Suppressor macrophage (primary cell): Measurements from ENCODE around the gene FSD2.
"Not testable (repeated sequence)": the region's sequence is repeated elsewhere in the genome, so short reads cannot be mapped to it uniquely, and the experiment has no call there.

Source experiments
- DNase-seq, 4 experiments: peaks; one replicate each; pipeline ENCODE4 v3.0.0-alpha.2; 2020 to 2022

The FSD2 gene

DNA sequence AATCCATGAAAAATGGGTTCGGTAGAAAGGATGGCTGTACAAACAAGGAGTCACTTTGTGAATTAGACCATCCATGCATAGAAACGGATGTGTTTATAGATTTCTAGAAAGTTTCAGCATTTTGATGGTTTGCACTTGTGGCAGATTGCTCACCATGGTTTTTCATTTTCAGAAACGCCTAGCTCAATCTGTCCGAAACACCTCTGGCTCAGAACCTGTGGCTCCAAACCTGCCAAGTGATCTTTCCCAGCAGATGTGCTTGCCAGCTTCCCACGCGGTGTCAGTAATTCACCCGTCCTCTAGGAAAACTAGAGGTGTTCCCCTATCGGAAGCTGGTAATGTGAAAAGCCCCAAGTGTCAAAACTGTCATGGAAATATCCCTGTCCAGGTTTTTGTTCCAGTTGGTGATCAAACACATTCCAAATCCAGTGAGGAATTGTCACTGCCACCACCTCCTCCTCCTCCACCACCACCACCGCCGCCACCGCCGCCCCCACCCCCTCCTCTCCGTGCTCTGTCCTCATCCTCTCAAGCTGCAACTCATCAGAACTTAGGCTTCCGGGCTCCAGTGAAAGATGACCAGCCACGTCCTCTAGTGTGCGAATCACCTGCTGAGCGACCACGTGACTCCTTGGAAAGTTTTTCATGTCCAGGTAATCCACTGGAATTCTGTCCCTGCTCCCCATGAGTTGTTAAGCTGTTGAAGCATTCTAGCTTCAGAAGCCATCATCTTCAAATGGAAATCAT lies 24.7 kb upstream of the FSD2 start:
- no peak for DNase-seq

DNA sequence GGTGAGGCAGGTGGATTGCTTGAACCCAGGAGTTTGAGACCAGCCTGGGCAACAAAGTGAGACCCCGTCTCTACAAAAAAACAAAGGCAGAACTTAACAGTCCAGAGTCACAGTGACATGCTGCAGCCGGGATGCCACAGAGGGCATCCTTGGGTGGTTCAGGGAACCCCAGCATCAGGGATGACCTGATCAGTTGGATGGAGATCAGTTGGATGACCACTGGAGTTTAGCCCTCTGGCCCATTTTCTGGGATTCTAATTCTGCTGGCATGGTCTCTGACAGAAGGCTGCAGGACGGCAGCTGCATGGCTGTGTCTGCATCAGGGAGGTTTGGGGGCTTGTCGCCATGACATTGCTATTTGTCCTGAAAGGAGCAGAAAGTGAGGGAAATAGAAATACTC lies 23.4 kb upstream of the FSD2 start:
- DNase-seq, result no peak

DNA sequence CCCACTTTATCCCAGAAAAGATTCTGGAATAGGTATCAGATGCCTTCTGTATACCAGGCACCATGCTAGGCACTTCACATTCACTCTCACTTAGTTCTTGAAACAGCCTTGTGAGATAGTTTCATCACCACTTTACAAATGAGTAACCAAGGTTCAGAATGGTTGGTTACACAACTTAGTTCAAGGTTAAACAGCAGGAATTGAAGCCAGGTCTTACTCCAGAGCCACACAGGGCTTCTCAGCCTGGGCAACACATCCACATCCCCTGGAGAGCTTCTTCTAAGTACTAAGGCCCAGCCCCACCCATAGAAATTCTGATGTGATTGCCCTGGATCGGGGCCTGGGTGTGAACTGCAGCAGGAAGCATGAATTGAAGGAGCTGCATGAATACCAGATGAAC lies 22.2 kb upstream of the FSD2 start:
- DNase-seq, result peak in 1 of 4 experiments; percentile 18

DNA sequence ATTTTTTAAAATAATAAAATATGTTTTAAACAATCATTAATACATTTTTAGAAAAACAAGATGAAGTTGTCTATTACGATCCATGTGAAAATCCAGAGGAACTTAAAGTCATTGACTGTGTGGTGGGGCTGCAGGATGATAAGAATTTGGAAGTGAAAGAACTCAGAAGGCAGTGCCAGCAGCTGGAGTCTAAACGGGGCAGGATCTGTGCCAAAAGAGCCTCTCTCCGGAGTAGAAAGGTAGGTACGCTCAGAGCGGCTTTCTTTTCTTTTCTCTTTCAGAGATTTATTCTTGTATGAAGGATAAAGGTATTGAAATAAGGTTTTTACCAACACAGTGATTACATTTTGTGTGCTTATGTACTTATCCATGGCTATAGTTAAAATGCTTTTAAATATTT lies 17.2 kb upstream of the FSD2 start:
- DNase-seq, result no peak

DNA sequence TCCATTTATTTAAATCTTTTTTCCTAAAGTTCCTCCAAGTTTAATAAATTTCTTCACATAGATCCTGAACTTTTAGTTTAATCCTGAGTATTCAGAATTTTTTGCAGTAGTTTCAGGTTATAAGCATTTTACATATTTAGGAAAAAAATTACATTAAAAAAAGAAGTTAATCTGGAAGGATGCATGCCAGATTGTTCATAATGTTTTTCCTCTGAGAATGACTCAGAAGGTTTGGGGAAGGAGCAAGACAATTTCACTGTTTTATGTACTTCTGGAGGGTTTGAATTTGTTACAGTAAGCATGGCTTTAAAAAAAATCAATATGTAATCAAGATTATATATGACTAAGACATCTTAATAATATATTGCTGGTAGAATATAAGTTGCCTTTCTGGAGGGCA lies 16.0 kb upstream of the FSD2 start:
- not testable (repeated sequence) for DNase-seq

DNA sequence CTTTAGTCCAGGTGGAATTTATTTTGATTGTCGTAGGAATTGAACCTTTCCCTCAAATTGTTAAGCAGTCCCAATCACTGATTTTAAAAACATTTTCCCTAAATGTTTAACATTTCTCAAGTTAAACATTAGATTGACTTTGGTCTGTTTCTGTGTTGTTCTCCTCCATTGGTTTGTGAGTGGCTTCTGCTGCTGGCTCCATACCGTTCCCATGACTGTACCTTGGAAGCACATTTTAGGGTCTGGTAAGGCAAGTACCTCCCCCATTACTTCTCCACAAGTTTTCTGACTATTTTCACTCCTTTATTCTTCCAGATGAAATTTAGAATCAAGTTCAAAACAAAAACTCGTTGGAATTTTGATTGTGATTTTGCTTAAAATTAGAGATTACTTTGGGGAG lies 15.5 kb upstream of the FSD2 start:
- not testable (repeated sequence) for DNase-seq

DNA sequence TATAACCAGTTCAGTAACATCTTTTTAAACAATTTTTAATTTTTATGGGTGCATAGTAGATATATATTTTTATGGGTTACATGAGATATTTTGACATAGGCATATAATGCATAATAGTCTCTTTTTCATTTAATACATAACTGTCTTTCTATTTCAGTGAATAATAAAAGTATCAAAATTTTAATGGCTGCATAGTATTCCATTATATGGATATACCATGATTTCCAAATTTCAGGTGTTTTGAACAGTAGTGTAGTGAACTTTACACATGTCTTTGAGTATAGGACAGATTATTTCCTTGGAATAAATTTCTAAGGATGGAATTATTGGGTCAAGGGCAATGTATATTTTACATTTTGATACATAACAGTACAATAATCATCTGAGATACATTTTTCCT lies 14.3 kb upstream of the FSD2 start:
- no peak for DNase-seq

DNA sequence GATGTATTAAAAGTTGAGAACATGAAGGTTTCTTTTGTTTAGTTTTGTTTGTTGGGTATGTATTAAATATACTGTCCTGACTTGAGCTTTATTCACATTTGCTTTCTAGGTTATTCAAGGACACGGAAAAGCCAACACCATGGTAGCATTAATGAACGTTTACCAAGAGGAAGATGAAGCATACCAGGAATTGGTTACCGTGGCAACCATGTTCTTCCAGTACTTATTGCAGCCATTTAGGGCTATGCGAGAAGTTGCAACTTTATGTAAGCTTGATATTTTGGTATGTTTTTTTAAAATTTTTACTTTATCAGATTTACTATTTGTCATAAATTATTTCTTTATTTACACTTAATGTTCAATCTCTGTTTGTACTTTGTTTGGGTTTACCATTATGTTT lies 7.1 kb upstream of the FSD2 start:
- peak in 1 of 4 experiments; percentile 33 for DNase-seq

DNA sequence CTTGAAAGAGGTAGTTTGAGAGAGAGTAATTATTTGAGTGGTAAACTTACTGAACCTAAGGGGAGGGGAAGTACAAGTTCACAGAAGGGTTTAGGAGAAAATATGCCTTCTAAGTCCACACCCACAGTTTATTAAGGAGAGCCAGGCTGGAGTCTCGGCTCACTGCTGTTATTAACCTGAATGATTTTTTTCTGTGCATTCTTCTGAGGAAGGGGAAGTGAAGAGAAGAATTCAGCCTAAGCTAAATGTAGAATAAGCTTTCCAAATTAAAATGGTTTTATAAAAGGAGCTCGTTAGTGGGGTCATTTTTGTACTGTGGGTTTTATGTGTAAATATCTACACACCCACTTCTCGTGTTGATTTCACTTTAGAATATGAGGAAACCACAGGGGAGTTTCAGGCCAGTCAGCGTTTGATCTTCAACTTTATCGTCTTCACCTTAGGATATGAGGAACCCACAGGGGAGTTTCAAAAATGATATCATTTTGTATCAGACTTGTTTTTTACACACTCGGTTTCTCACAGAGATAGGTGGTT lies 5.1 kb upstream of the FSD2 start:
- peak; percentile 19 to 58 (median 37) for DNase-seq

DNA sequence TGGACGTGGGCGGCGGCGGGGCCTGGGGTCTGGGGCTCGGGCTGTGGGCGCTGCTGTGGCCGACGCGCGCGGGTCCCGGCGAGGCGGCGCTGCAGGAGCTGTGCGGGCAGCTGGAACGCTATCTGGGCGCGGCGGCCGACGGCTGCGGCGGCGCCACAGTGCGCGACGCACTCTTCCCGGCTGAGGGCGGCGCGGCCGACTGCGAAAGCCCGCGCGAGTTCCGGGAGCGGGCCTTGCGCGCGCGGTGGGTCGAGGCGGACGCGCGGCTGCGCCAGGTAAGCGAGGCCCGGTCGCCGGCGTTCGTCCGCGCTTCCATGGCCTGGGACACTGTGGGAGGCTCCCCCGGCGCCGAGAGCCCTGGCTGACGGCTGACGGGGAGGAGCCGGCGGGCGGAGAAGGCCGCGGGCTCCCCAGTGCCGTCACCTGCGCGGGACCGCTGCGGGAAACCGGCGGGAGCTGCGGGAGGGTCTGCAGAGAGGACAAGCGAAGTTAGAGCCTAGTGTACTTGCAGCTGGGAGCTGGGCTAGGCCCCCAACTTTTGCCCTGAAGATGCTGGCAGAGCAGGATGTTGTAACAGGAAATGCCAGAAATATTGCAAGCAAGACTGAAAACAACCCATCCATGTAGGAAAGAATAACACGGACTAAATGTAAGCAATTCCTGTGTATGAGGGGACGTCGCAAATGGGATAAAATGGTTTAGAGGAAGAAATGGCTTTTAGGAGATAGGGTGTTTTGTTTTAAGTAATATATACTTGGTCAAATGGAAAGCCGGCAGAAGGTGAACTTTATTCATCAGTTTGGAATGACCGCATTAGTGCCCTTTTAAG lies 4.4 kb upstream of the FSD2 start:
- peak; percentile 49 to 79 (median 62) for DNase-seq

DNA sequence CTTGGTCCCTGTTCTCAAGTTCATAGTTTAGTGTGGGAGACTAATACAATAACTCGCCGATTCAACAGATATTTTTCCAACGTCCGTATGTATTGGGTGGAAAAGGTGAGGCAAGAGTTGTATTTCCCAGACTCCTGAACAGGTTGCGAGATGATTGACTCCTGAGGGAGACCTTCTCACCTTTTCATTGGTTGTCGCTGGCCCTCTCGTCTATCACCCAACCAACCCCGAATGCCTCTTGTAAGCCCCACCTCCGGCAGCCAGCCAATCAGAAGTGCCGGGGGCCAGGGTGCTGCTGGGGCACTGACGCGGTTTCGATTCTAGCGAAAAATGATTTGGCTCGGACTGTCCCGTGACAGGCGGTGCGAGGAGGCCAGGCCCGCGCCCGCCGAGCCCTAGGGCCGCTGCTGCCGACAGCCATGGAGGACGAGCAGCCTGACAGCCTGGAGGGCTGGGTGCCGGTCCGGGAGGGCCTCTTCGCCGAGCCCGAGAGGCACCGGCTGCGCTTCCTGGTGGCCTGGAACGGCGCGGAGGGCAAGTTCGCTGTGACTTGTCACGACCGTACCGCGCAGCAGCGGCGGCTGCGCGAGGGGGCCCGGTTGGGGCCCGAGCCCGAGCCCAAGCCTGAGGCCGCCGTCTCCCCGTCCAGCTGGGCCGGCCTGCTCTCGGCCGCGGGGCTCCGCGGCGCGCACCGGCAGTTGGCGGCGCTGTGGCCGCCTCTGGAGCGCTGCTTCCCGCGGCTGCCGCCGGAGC lies 3.6 kb upstream of the FSD2 start, which contains the start of gene WHAMM:
Gene WHAMM, plus strand, starts transcription at position 321 of the 753 bp plus-strand sequence. Its CDS starts 99 bp downstream, at position 420.
- DNase-seq, result peak; percentile 98 to 99 (median 98)

DNA sequence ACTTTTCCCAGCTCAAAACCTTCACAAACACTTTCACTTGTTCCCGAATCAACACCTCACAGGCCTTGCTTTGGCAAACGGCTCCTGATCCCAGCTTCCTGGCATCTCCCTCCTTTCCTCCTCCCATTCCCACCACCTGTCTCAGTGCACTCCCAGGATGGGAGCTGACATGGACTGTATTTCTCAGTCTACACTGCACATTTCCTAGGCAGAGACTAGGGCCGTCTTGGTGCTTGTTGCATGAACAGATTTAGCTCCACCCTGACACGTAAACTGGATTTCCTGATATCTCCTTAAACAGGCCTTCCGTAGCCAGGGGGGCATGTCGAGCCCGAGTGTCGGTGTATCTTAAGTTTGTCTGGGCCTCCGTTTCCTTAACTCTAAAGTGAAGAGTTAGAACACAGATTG lies 2.8 kb upstream of the FSD2 start:
- DNase-seq, result no peak

DNA sequence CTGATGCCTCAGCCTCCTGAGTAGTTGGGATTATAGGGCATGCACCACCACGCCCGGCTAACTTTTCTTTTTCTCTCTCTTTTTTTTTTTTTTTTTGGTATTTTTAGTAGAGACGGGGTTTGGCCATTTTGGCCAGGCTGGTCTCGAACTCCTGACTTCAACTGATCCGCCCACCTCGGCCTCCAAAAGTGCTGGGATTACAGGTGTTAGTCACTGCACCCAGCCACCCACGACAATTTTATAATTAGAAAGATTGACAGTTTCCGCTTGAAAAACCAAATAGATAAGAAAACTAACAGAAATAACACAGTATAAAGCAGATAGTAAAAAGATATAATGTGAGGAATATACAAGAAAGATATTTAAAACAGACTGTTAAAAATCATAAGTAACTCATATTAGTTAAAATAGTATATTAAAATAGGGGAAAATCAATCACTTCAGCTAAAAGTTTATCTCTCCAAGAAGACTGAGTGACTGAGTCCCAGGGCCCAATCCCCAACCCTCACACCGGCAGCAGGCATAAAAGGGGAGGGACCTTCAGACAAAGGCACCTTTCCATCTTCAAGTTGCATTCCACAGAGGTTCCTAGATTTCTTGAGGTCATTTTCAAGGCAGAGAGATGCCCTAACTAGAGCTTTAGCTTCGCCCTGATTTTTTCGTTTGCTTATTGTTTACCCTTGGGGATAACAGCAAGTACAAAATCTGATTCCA lies 2.2 kb upstream of the FSD2 start:
- DNase-seq, result no peak

DNA sequence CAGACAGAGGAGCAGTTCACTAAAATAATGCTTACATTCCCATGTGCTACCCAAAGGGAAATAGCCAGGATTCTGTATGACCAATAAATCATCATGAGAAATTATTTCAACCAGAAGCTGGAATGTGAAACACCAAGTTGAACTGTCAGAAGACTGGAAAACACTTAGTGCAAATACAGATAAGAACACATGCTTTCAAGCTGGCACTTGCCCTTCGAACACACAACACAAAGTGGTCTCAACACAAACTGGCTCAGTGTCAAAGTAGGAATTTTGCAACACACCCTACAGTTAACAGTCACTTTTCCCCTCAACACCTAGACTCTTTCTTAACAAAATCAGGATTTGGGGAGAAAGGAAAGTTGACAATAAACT lies 1.3 kb downstream of the FSD2 start:
- no peak for DNase-seq

DNA sequence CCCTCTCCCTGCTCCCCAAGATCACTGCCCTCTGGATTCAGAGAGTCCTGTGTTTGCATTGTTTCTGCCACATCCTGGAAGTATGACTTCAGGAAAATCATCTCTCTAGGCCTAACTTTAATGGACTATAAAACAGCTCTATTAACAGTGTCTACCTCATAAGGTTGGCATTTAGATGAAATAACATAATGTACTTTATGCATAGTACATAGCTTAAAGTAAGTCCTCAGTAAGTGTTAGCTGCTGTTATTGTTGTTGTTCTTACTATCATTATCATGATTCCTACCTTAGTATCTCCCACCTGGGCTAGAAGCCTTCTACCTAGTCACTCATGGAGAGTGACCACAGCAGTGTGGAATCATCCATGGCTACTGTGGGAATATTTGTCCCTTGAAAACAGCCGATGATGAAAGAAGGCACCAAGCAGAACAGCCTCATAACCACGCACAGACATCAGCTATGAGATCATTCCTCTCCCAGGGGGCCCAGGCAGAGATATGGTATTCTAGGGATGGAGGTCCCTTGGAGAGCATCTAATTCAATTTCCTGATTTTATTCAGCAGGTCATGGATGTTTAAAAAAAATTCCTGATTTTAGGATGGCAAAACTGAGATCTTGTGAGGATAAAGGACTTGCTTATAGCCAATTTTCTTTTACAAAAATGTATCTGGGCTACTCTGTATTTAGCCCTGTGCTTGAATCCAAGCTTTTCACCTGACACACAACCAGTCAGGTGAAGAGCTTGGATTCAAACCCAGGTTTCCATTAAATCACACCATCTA lies 1.9 kb downstream of the FSD2 start:
- no peak for DNase-seq

DNA sequence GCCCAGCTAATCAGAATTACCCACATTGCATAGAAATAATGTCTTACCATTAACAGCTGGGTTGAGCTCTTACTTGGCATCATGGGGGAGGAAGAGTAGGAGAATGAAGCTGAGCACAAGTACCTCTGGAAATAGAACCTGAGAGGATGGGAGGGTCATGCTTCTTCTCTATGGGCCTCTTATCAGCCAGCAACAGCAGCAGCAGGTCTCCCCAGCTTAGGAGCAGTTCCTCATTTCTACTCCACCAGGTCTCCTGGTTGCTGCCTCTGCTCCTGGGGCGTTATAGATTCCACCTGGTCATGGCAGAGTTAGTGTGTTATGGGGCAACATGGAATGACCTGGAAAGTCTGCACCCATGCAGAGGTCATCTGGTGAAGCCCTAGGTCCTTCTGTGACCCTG lies 3.4 kb downstream of the FSD2 start:
- DNase-seq, result no peak

DNA sequence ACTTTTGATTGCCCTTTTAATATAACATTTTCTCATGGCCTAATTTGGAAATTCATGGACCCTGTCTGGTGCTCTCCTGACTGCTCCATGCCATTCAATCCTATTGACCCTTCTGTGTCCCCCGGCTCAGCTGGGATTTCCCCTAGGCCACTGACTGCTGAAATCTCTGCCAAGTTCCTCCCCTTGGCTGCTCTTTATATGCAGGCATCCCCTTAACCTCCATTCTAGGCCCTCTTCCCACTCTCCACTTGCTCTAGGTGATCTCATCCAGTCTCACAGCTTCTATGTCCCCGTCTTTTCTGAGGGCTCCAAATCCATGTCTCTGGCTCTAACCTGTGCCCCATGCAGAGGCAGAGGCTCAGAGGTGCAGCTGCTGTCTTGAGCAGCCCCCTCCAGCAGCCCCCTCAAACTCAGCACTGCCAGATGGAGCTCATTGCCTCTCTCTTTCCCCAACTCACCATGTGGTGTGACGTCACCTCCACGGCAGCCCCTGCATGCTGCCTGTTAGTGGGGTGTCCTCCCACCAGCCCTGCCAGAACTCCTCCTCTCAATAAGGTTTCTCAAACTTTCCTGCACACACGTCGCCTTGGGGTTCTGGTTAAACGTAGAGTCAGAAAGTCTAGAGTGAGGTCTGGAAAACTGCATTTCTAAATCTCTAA lies 6.6 kb downstream of the FSD2 start:
- no peak for DNase-seq

DNA sequence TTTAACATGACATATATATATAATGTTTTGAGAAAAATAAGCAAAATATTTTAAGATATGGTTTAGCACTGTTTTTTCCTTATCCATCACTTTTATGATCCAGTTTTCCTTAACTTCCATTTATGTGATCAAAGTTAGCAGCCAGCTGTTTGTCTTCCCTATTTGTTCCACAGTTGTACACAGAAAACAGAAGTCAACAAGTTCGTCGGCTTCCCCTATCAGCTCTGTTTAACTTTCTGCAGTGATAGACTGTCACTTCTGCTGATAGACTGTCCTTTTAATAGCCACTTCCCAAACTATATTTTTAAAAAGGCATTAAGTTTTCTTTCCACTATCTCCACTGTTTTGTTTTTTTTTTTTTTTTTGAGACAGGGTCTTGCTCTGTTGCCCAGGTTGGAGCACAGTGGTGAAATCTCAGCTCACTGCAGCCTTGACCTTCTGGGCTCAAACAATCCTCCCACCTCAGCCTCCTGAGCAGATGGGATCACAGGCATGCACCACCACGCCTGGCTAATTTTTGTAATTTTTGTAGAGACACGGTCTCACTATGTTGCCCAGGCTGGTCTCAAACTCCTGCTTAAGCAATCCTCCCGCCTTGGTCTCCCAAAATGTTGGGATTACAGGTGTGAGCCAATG lies 7.2 kb downstream of the FSD2 start:
- peak; percentile 21 to 59 (median 47) for DNase-seq

DNA sequence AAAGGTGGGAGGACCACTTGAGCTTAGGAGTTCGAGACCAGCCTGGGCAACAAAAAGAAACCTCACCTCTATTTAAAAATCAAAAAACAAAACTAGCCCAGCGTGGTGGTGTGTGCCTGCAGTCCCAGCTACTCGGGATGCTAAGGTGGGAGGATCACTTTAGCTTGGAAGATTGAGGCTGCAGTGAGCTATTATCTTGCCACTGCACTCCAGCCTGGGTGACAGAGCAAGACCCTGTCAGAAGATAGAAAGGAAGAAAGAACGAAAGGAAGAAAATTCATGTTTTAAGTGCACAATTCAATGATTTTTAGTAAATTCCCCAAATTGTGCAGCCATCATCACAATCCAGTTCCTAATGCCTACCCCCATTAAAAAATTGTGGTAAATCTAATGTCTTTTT lies 7.8 kb downstream of the FSD2 start:
- no peak for DNase-seq

DNA sequence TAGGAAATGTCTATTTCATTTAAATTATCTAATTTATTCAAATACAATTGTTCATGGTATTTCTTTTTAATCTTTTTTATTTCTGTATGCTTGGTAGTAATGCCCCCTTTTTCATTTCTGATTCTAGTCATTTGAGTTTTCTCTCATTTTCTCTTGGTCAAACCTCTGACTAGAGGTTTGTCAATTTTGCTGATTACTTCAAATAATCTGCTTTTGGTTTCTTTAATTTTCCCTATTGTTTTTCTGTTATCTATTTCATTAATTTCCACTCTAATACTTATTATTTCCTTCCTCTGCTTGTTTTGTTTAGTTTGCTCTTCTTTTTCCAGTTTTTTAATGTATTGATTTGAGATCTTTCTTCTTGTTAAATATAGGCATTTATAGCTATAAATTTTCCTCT lies 12.1 kb downstream of the FSD2 start:
- no peak for DNase-seq
